ENCODE results near the gene ATPAF1. TPM values are rescaled to one million over a fixed set of nuclear protein-coding genes. Genes with fewer than 3 reads are reported as not detected.

Gene ATPAF1
- total and polyA plus RNA-seq, 10 donors = 23.7 to 39.5 (median 27.4) TPM

DNA sequence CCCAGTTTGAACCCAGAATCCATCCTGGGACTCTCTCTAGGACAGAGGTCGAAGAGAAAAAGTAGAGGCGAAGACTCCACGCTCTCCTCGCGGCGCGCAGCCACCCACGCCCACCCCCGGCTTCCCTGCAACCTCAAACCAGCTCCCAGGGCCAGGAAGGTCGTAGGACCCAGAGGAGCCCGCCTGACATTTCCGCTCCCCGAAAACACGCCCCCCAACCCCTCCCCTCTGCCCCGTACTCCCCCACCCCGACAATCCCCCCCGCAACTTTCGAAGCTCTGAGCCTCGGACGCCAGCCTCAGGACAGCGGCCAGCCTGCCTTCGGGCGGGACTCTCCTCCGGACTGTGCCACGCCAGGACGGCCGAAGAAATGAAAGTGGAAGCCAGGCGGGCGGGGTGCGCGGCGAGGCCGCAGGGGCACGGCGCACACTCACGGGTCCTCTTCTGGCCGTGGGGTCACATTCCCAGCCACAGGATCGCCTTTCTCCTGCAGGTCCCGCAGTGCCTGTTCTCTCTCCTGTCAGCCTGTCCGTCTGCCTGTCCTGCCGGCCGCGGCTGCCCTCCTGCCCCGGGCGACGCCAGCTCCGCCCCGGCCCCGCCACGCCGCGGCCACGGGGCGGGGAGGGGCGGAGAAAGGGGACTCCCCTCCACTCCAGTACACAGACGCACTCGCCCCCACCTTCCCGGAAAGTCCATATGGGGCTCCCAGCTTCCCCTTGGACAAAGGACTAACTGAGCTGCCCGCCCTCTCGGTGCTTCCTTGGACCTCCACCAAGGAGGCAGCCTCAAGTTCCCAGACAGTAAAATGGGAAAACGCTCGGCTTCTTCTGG lies 51.7 kb downstream of the ATPAF1 start, which contains the start of gene MOB3C:
Gene MOB3C (minus strand): TSS at position 535 of the 831 bp plus-strand sequence. CDS start 3,490 bp downstream, outside the sequence.
- Histone ChIP-seq H3K4me3 (peak within 1 kb of the TSS; percentile 67 to 95 (median 90)), H3K27ac (peak within 1 kb of the TSS; percentile 64 to 96 (median 94)), H3K9me3 (no peaks in the 10 kb centered on the region), H3K4me1 (peaks cover 40 to 79% (median 53%) of the 10 kb centered on the region in 6 donors), H3K36me3 (peaks cover 0 to 17% (median 5%) of the 10 kb centered on the region in 6 donors), H3K27me3 (replicated peaks in 1 of 7) (no peaks in the 10 kb centered on the region)
- peak; percentile 93 for DNase-seq
- WGBS, 5 donors = 0% methylated on average over 39 to 62 of the region's 62 CpGs
- TF ChIP-seq POLR2A (IDR thresholded peaks at IDR 0.05) (peak in 1 of 3 donors; percentile 50), POLR2AphosphoS5 (IDR thresholded peaks at IDR 0.05) (peak; percentile 62 to 87 (median 86))
- TF ChIP-seq, protein P1, sequence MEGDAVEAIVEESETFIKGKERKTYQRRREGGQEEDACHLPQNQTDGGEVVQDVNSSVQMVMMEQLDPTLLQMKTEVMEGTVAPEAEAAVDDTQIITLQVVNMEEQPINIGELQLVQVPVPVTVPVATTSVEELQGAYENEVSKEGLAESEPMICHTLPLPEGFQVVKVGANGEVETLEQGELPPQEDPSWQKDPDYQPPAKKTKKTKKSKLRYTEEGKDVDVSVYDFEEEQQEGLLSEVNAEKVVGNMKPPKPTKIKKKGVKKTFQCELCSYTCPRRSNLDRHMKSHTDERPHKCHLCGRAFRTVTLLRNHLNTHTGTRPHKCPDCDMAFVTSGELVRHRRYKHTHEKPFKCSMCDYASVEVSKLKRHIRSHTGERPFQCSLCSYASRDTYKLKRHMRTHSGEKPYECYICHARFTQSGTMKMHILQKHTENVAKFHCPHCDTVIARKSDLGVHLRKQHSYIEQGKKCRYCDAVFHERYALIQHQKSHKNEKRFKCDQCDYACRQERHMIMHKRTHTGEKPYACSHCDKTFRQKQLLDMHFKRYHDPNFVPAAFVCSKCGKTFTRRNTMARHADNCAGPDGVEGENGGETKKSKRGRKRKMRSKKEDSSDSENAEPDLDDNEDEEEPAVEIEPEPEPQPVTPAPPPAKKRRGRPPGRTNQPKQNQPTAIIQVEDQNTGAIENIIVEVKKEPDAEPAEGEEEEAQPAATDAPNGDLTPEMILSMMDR (IDR thresholded peaks at IDR 0.05 in 8 of 11, conservative IDR thresholded peaks at IDR 0.05 in 3 of 11) = no peak
- intact Hi-C loops (cut with DNase I; ENCODE audit: low total_unique reads) = no loop called here

DNA sequence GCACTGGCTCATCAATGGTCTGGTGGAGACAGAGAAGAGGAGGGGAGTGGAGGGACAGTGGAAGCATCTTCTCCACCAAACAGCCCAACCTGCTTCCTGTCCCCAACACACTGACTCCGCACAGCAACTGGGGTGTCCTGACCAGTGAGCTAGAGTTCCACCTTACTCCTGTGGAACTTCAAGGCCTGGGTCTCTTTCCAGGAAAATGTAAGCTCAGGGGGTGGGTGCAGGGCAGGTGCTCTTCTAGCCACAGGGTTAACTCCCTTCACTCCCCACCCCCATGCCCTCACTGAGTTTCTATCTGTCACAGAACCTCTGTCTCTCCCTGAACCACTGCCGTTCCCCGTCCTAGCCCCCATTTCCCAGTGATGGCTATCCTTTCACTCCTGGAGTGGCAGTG lies 52.4 kb downstream of the ATPAF1 start:
- DNase-seq = no peak
- H3K4me1 ChIP-seq = peaks cover 44 to 87% (median 59%) of the 10 kb centered on the region in 6 donors
- no peaks in the 10 kb centered on the region for H3K27me3 ChIP-seq (replicated peaks in 1 of 7)
- H3K27ac ChIP-seq = peak overlapping the region; percentile 64 to 96 (median 94)
- peaks cover 0 to 25% (median 11%) of the 10 kb centered on the region in 6 donors for H3K36me3 ChIP-seq
- intact Hi-C loops (cut with DNase I; ENCODE audit: low total_unique reads) = no loop called here
- peak overlapping the region; percentile 67 to 95 (median 90) for H3K4me3 ChIP-seq
- TF ChIP-seq, protein P1 (IDR thresholded peaks at IDR 0.05 in 8 of 11, conservative IDR thresholded peaks at IDR 0.05 in 3 of 11) = no peak
- no peak for TF ChIP-seq POLR2AphosphoS5 (IDR thresholded peaks at IDR 0.05)
- TF ChIP-seq POLR2A (IDR thresholded peaks at IDR 0.05) = no peak
- no peaks in the 10 kb centered on the region for H3K9me3 ChIP-seq
- 46 to 68% (median 56%) methylated on average over 3 of the region's 3 CpGs for WGBS, 5 donors

DNA sequence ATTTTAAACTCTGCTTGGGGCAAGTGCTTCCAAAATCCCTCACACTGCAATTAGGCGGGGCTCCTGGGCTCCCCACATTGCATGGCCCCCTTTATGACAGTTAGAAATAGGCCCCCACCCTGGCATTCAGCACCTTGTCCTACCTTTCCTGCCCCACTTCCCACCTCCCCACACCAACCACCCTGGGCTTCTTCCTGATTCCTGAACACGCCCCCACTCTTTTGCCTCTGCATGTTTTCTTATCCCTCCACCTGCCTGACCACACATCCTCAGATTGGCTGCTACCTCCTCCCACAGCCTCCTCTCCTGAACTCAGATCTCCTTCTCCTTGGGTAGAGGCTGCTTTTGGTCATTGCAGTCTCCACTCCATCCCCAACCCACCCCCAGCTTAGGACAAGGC lies 53.1 kb downstream of the ATPAF1 start:
- DNase-seq = no peak
- 88 to 96% (median 91%) methylated on average over 2 of the region's 2 CpGs for WGBS, 5 donors
- Histone ChIP-seq H3K27me3 (replicated peaks in 1 of 7) (no peaks in the 10 kb centered on the region), H3K4me1 (peaks cover 44 to 93% (median 61%) of the 10 kb centered on the region in 6 donors), H3K36me3 (peaks cover 0 to 31% (median 13%) of the 10 kb centered on the region in 6 donors), H3K9me3 (no peaks in the 10 kb centered on the region), H3K4me3 (peak overlapping the region in 4 of 8 donors; percentile 78 to 95 (median 88)), H3K27ac (peak overlapping the region in 5 of 8 donors; percentile 90 to 96 (median 94))
- TF ChIP-seq POLR2AphosphoS5 (IDR thresholded peaks at IDR 0.05) (no peak), POLR2A (IDR thresholded peaks at IDR 0.05) (no peak)
- TF ChIP-seq, protein P1 (IDR thresholded peaks at IDR 0.05 in 8 of 11, conservative IDR thresholded peaks at IDR 0.05 in 3 of 11) = no peak
- intact Hi-C loops (cut with DNase I; ENCODE audit: low total_unique reads) = no loop called here

GRCh38 chr1:46614604-46614984 lies 53.6 kb downstream of the ATPAF1 start:
- Histone ChIP-seq H3K27ac (peak overlapping the region in 7 of 8 donors; percentile 2 to 96 (median 74)), H3K9me3 (no peaks in the 10 kb centered on the region), H3K27me3 (replicated peaks in 1 of 7) (no peaks in the 10 kb centered on the region), H3K4me1 (peaks cover 44 to 90% (median 61%) of the 10 kb centered on the region in 6 donors), H3K36me3 (peaks cover 0 to 36% (median 18%) of the 10 kb centered on the region in 6 donors), H3K4me3 (peak overlapping the region in 1 of 8 donors; percentile 78)
- TF ChIP-seq, protein P1 (IDR thresholded peaks at IDR 0.05 in 8 of 11, conservative IDR thresholded peaks at IDR 0.05 in 3 of 11) = no peak
- TF ChIP-seq POLR2A (IDR thresholded peaks at IDR 0.05) (no peak), POLR2AphosphoS5 (IDR thresholded peaks at IDR 0.05) (no peak)
- WGBS, 5 donors = 78 to 97% (median 83%) methylated on average over 2 of the region's 2 CpGs
- DNase-seq = no peak
- intact Hi-C loops (cut with DNase I; ENCODE audit: low total_unique reads) = no loop called here
